Liver (tissue), 9 donors: ENCODE measurements around the gene RNASE7. TPM values are rescaled to one million over a fixed set of nuclear protein-coding genes. Genes with fewer than 3 reads are reported as not detected.

Experiments
- DNase-seq: peaks from one replicate; pipeline ENCODE4 v3.0.0-alpha.2; 2017; ENCODE audit warnings: low spot score
- H3K27ac ChIP-seq, 2 donors: one replicate each; pipeline ENCODE4 v1.7.0; 2013; ENCODE audit warnings: inconsistent platforms in 2 of 2, low read length in 2 of 2, control low read depth in 1 of 2, low read depth in 1 of 2, mild to moderate bottlenecking in 1 of 2
- H3K27me3 ChIP-seq, 4 donors: one replicate each; pipeline versions ENCODE4 v1.6.1 to v1.7.0; 2013; ENCODE audit warnings: low read length in 3 of 4, inconsistent platforms in 1 of 4, mild to moderate bottlenecking in 1 of 4, moderate library complexity in 1 of 4; ENCODE audit not compliant: control insufficient read depth in 4 of 4, insufficient read depth in 4 of 4
- H3K36me3 ChIP-seq, 4 donors: one replicate each; pipeline versions ENCODE4 v1.6.1 to v1.7.0; 2013; ENCODE audit warnings: low read length in 3 of 4, mild to moderate bottlenecking in 3 of 4, low read depth in 1 of 4, moderate library complexity in 1 of 4; ENCODE audit not compliant: control insufficient read depth in 4 of 4, insufficient read depth in 3 of 4
- H3K4me1 ChIP-seq, 4 donors: one replicate each; pipeline versions ENCODE4 v1.6.1 to v1.7.0; 2013; ENCODE audit warnings: low read length in 3 of 4, mild to moderate bottlenecking in 3 of 4, moderate library complexity in 1 of 4; ENCODE audit not compliant: control insufficient read depth in 4 of 4, insufficient read depth in 4 of 4
- H3K4me3 ChIP-seq, 3 donors: one replicate each; pipeline versions ENCODE4 v1.6.1 to v1.7.0; 2013; ENCODE audit warnings: low read length in 3 of 3, control low read depth in 1 of 3, low read depth in 1 of 3, mild to moderate bottlenecking in 1 of 3
- H3K9ac ChIP-seq, 2 donors: one replicate each; pipeline ENCODE4 v1.7.0; 2013; ENCODE audit warnings: low read length in 2 of 2, mild to moderate bottlenecking in 2 of 2, moderate library complexity in 2 of 2, control low read depth in 1 of 2, low read depth in 1 of 2
- H3K9me3 ChIP-seq, 4 donors: one replicate each; pipeline versions ENCODE4 v1.6.1 to v1.7.0; 2013; ENCODE audit warnings: low read length in 3 of 4; ENCODE audit not compliant: control insufficient read depth in 4 of 4
- EGR1 ChIP-seq, 2 donors: IDR thresholded peaks; 2 replicates each; pipeline ENCODE4 v1.6.1; 2016 to 2018; ENCODE audit warnings: antibody characterized with exemption in 2 of 2, low read depth in 2 of 2
- FOXA1 ChIP-seq: IDR thresholded peaks from 2 replicates; pipeline ENCODE4 v1.6.1; 2016; ENCODE audit warnings: antibody characterized with exemption
- GABPA ChIP-seq, 2 donors: IDR thresholded peaks in 1 of 2; conservative IDR thresholded peaks in 1 of 2; 2 replicates each; pipeline ENCODE4 v1.6.1; 2016; ENCODE audit warnings: antibody characterized with exemption in 2 of 2, mild to moderate bottlenecking in 1 of 2, moderate library complexity in 1 of 2
- HNF4A ChIP-seq, 2 donors: conservative IDR thresholded peaks; 2 replicates each; pipeline ENCODE4 v1.6.1; 2016; ENCODE audit warnings: antibody characterized with exemption in 2 of 2, mild to moderate bottlenecking in 2 of 2
- HNF4G ChIP-seq: IDR thresholded peaks from 2 replicates; pipeline ENCODE4 v1.6.1; 2016; ENCODE audit warnings: antibody characterized with exemption
- JUND ChIP-seq, 2 donors: IDR thresholded peaks; 2 replicates each; pipeline ENCODE4 v1.6.1; 2016; ENCODE audit warnings: antibody characterized with exemption in 2 of 2
- NR2F2 ChIP-seq: IDR thresholded peaks from 2 replicates; pipeline ENCODE4 v1.6.1; 2016; ENCODE audit warnings: antibody characterized with exemption
- RAD21 ChIP-seq, 2 donors: IDR thresholded peaks; 2 replicates each; pipeline ENCODE4 v1.6.1; 2016; ENCODE audit warnings: antibody characterized with exemption in 2 of 2, mild to moderate bottlenecking in 2 of 2
- RXRA ChIP-seq, 2 donors: IDR thresholded peaks; 2 replicates each; pipeline ENCODE4 v1.6.1; 2017 to 2018; ENCODE audit warnings: antibody characterized with exemption in 2 of 2, mild to moderate bottlenecking in 1 of 2
- SP1 ChIP-seq: IDR thresholded peaks from 2 replicates; pipeline ENCODE4 v1.6.1; 2018; ENCODE audit warnings: antibody characterized with exemption, mild to moderate bottlenecking
- TAF1 ChIP-seq: conservative IDR thresholded peaks from 2 replicates; pipeline ENCODE4 v1.6.1; 2016; ENCODE audit warnings: antibody characterized with exemption, mild to moderate bottlenecking
- YY1 ChIP-seq: IDR thresholded peaks from 2 replicates; pipeline ENCODE4 v1.6.1; 2016; ENCODE audit warnings: antibody characterized with exemption, mild to moderate bottlenecking
- WGBS: extraction: QIAGEN DNeasy Blood & Tissue Kit; methylation state at CpG from one replicate; pipeline ENCODE4 v1.1.7; 2013; 5-methylcytosine and 5-hydroxymethylcytosine counted together
- polyA plus RNA-seq, 2 donors: library from polyadenylated mRNA; stranded (reverse) in 1 of 2; unstranded in 1 of 2; fragments of 200-250 nt in 1 of 2; fragments of >200 nt in 1 of 2; fragmentation: Nextera tagmentation in 1 of 2; extraction: Ambion mirVana in 1 of 2; gene quantifications; one replicate each; pipeline versions ENCODE4 v1.2.1 to v1.2.3, GENCODE V29; 2013 to 2015
- total RNA-seq, 2 donors: library from RNA; depleted of rRNA; stranded (reverse); fragments of >200 nt; gene quantifications; one replicate each; pipeline ENCODE4 v1.2.3, GENCODE V29; 2014
- TF ChIP-seq, protein P1 (sequence below): fragments of 150-350 bp; IDR thresholded peaks from 2 replicates; pipeline ENCODE4 v1.5.1; 2017; ENCODE audit warnings: improper control_type of control experiment, low read depth, low read length; ENCODE audit not compliant: missing input control
- TF ChIP-seq, protein P2 (sequence below): IDR thresholded peaks from 2 replicates; pipeline ENCODE4 v1.6.1; 2016; ENCODE audit warnings: antibody characterized with exemption
- TF ChIP-seq, protein P3 (sequence below): IDR thresholded peaks from 2 replicates; pipeline ENCODE4 v1.6.1; 2016; ENCODE audit warnings: antibody characterized with exemption
- TF ChIP-seq, protein P4 (sequence below): IDR thresholded peaks from 2 replicates; pipeline ENCODE4 v1.6.1; 2016; ENCODE audit warnings: antibody characterized with exemption, mild to moderate bottlenecking
- TF ChIP-seq, protein P5 (sequence below): IDR thresholded peaks from 2 replicates; pipeline ENCODE4 v1.6.1; 2016; ENCODE audit warnings: antibody characterized with exemption
- donor health status: healthy.
- donor health status: healthy.
- donor health status: healthy.
- donor health status: healthy.
- donor health status: healthy.

RNASE7 gene
- total and polyA plus RNA-seq, 4 donors: 0.11 to 0.33 (median 0.12) TPM; not detected in 1

DNA sequence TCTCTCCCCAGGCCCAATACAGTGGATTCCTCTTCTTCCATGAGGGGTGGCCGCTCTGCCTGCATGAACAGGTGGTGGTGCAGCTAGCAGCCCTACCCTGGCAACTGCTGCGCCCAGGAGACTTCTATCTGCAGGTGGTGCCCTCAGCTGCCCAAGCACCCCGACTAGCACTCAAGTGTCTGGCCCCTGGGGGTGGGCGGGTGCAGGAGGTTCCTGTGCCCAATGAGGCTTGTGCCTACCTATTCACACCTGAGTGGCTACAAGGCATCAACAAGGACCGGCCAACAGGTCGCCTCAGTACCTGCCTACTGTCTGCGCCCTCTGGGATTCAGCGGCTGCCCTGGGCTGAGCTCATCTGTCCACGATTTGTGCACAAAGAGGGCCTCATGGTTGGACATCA, 31.8 kb downstream of the RNASE7 start:
- TF ChIP-seq, protein P1, sequence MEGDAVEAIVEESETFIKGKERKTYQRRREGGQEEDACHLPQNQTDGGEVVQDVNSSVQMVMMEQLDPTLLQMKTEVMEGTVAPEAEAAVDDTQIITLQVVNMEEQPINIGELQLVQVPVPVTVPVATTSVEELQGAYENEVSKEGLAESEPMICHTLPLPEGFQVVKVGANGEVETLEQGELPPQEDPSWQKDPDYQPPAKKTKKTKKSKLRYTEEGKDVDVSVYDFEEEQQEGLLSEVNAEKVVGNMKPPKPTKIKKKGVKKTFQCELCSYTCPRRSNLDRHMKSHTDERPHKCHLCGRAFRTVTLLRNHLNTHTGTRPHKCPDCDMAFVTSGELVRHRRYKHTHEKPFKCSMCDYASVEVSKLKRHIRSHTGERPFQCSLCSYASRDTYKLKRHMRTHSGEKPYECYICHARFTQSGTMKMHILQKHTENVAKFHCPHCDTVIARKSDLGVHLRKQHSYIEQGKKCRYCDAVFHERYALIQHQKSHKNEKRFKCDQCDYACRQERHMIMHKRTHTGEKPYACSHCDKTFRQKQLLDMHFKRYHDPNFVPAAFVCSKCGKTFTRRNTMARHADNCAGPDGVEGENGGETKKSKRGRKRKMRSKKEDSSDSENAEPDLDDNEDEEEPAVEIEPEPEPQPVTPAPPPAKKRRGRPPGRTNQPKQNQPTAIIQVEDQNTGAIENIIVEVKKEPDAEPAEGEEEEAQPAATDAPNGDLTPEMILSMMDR: no peak
- TF ChIP-seq JUND (IDR thresholded peaks at IDR 0.05): no peak
- H3K4me1 ChIP-seq: peaks cover 7 to 37% (median 26%) of the 10 kb centered on the region in 4 donors
- no peaks in the 10 kb centered on the region for H3K27me3 ChIP-seq
- H3K36me3 ChIP-seq: peaks cover 5 to 38% (median 18%) of the 10 kb centered on the region in 4 donors
- DNase-seq: no peak
- no peaks in the 10 kb centered on the region for H3K9me3 ChIP-seq
- WGBS: 88% methylated on average over 9 of the region's 9 CpGs
- no peak overlapping the region for H3K9ac ChIP-seq
- H3K4me3 ChIP-seq: no peak overlapping the region
- no peak overlapping the region for H3K27ac ChIP-seq

DNA sequence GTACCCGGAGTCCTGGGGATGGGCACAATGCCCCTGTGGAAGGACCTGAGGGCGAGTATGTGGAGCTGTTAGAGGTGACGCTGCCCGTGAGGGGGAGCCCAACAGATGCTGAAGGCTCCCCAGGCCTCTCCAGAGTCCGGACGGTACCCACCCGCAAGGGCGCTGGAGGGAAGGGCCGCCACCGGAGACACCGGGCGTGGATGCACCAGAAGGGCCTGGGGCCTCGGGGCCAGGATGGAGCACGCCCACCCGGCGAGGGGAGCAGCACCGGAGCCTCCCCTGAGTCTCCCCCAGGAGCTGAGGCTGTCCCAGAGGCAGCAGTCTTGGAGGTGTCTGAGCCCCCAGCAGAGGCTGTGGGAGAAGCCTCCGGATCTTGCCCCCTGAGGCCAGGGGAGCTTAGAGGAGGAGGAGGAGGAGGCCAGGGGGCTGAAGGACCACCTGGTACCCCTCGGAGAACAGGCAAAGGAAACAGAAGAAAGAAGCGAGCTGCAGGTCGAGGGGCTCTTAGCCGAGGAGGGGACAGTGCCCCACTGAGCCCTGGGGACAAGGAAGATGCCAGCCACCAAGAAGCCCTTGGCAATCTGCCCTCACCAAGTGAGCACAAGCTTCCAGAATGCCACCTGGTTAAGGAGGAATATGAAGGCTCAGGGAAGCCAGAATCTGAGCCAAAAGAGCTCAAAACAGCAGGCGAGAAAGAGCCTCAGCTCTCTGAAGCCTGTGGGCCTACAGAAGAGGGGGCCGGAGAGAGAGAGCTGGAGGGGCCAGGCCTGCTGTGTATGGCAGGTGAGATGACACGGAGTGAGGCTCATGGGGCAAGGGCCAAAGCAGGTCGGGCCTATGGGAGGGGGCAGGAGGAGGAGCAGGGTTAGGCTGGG, 32.5 kb downstream of the RNASE7 start:
- no peak overlapping the region for H3K27ac ChIP-seq
- peaks cover 5 to 45% (median 25%) of the 10 kb centered on the region in 4 donors for H3K36me3 ChIP-seq
- H3K27me3 ChIP-seq: no peaks in the 10 kb centered on the region
- H3K4me3 ChIP-seq: no peak overlapping the region
- H3K9ac ChIP-seq: no peak overlapping the region
- peaks cover 2 to 30% (median 19%) of the 10 kb centered on the region in 4 donors for H3K4me1 ChIP-seq
- H3K9me3 ChIP-seq: no peaks in the 10 kb centered on the region
- DNase-seq: no peak
- WGBS: 90% methylated on average over 26 of the region's 26 CpGs
- TF ChIP-seq, protein P2, sequence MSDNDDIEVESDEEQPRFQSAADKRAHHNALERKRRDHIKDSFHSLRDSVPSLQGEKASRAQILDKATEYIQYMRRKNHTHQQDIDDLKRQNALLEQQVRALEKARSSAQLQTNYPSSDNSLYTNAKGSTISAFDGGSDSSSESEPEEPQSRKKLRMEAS: no peak
- no peak for TF ChIP-seq RXRA (IDR thresholded peaks at IDR 0.05)
- TF ChIP-seq JUND (IDR thresholded peaks at IDR 0.05): no peak
- TF ChIP-seq HNF4A (conservative IDR thresholded peaks at IDR 0.05): no peak
- TF ChIP-seq NR2F2: no peak
- TF ChIP-seq SP1: no peak
- TF ChIP-seq, protein P3, sequence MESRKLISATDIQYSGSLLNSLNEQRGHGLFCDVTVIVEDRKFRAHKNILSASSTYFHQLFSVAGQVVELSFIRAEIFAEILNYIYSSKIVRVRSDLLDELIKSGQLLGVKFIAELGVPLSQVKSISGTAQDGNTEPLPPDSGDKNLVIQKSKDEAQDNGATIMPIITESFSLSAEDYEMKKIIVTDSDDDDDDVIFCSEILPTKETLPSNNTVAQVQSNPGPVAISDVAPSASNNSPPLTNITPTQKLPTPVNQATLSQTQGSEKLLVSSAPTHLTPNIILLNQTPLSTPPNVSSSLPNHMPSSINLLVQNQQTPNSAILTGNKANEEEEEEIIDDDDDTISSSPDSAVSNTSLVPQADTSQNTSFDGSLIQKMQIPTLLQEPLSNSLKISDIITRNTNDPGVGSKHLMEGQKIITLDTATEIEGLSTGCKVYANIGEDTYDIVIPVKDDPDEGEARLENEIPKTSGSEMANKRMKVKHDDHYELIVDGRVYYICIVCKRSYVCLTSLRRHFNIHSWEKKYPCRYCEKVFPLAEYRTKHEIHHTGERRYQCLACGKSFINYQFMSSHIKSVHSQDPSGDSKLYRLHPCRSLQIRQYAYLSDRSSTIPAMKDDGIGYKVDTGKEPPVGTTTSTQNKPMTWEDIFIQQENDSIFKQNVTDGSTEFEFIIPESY: no peak
- TF ChIP-seq TAF1: no peak
- TF ChIP-seq, protein P4, sequence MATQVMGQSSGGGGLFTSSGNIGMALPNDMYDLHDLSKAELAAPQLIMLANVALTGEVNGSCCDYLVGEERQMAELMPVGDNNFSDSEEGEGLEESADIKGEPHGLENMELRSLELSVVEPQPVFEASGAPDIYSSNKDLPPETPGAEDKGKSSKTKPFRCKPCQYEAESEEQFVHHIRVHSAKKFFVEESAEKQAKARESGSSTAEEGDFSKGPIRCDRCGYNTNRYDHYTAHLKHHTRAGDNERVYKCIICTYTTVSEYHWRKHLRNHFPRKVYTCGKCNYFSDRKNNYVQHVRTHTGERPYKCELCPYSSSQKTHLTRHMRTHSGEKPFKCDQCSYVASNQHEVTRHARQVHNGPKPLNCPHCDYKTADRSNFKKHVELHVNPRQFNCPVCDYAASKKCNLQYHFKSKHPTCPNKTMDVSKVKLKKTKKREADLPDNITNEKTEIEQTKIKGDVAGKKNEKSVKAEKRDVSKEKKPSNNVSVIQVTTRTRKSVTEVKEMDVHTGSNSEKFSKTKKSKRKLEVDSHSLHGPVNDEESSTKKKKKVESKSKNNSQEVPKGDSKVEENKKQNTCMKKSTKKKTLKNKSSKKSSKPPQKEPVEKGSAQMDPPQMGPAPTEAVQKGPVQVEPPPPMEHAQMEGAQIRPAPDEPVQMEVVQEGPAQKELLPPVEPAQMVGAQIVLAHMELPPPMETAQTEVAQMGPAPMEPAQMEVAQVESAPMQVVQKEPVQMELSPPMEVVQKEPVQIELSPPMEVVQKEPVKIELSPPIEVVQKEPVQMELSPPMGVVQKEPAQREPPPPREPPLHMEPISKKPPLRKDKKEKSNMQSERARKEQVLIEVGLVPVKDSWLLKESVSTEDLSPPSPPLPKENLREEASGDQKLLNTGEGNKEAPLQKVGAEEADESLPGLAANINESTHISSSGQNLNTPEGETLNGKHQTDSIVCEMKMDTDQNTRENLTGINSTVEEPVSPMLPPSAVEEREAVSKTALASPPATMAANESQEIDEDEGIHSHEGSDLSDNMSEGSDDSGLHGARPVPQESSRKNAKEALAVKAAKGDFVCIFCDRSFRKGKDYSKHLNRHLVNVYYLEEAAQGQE: no peak
- TF ChIP-seq YY1: no peak
- no peak for TF ChIP-seq EGR1 (IDR thresholded peaks at IDR 0.05; ENCODE audit: low read depth in 2 of 2)
- TF ChIP-seq, protein P5, sequence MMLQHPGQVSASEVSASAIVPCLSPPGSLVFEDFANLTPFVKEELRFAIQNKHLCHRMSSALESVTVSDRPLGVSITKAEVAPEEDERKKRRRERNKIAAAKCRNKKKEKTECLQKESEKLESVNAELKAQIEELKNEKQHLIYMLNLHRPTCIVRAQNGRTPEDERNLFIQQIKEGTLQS: no peak
- TF ChIP-seq FOXA1: no peak
- TF ChIP-seq, protein P1: no peak
- no peak for TF ChIP-seq GABPA (IDR thresholded peaks at IDR 0.05 in 1 of 2, conservative IDR thresholded peaks at IDR 0.05 in 1 of 2)
- TF ChIP-seq HNF4G: no peak
- no peak for TF ChIP-seq RAD21 (IDR thresholded peaks at IDR 0.05)
